Measurements from ENCODE around the gene TRMT2A. TPM values are rescaled to one million over a fixed set of nuclear protein-coding genes. Genes with fewer than 3 reads are reported as not detected.

The TRMT2A gene
- total RNA-seq, 1 experiment from 2014 or later = 68.1 TPM

GRCh38 chr22:20086101-20086599 is 30.9 kb downstream of the TRMT2A start:
- CTCF ChIA-PET = interaction anchor here (0.6 kb wide), 1 partner anchor 128 kb away, joined by 5 read pairs; no protein-coding TSS in a partner anchor

GRCh38 chr22:20085651-20086050 is 31.4 kb downstream of the TRMT2A start:
- no TSS peak for BruUV-seq (replicated peaks)
- POLR2A ChIA-PET (ENCODE audit: low non-redundant PET) = no interaction called here
- Histone ChIP-seq H3K4me3 (ENCODE audit: low read depth, low read length, poor library complexity, severe bottlenecking) (no peak overlapping the region), H3K4me1 (ENCODE audit: insufficient read depth, low read length, poor library complexity, severe bottlenecking) (no peaks in the 10 kb centered on the region), H3K27me3 (replicated peaks; ENCODE audit: insufficient read depth, low read depth, low read length, poor library complexity) (no peaks in the 10 kb centered on the region), H3K36me3 (ENCODE audit: insufficient read depth, low read length, poor library complexity, severe bottlenecking) (peaks cover 63% of the 10 kb centered on the region), H3K27ac (ENCODE audit: low read depth, low read length, poor library complexity, severe bottlenecking) (no peak overlapping the region), H3K9me3 (ENCODE audit: low read depth, low read length, poor library complexity, severe bottlenecking) (no peaks in the 10 kb centered on the region)
- CTCF ChIA-PET = interaction anchor here (0.6 kb wide), 1 partner anchor 127 kb away, joined by 5 read pairs; no protein-coding TSS in a partner anchor
- TF ChIP-seq, protein P1, sequence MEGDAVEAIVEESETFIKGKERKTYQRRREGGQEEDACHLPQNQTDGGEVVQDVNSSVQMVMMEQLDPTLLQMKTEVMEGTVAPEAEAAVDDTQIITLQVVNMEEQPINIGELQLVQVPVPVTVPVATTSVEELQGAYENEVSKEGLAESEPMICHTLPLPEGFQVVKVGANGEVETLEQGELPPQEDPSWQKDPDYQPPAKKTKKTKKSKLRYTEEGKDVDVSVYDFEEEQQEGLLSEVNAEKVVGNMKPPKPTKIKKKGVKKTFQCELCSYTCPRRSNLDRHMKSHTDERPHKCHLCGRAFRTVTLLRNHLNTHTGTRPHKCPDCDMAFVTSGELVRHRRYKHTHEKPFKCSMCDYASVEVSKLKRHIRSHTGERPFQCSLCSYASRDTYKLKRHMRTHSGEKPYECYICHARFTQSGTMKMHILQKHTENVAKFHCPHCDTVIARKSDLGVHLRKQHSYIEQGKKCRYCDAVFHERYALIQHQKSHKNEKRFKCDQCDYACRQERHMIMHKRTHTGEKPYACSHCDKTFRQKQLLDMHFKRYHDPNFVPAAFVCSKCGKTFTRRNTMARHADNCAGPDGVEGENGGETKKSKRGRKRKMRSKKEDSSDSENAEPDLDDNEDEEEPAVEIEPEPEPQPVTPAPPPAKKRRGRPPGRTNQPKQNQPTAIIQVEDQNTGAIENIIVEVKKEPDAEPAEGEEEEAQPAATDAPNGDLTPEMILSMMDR (conservative IDR thresholded peaks at IDR 0.05; ENCODE audit: low read depth, low read length) = no peak
- TF ChIP-seq EZH2 (IDR thresholded peaks at IDR 0.05; ENCODE audit: borderline replicate concordance, low read depth, low read length, poor library complexity, severe bottlenecking) = no peak
- intact Hi-C loops (cut with micrococcal nuclease; ENCODE audit: unreplicated experiment) = loop anchor here (10.0 kb wide), 1 partner anchor 111 kb away; no protein-coding TSS in a partner anchor
- DNase-seq (ENCODE audit: low spot score) = no peak

More at GRCh38 chr22:20086101-20086599, 30.9 kb downstream of the TRMT2A start:
- H3K4me1 ChIP-seq (ENCODE audit: insufficient read depth, low read length, poor library complexity, severe bottlenecking) = no peaks in the 10 kb centered on the region
- POLR2A ChIA-PET (ENCODE audit: low non-redundant PET) = no interaction called here
- DNase-seq (ENCODE audit: low spot score) = no peak
- no peaks in the 10 kb centered on the region for H3K27me3 ChIP-seq (replicated peaks; ENCODE audit: insufficient read depth, low read depth, low read length, poor library complexity)
- no peak for TF ChIP-seq EZH2 (IDR thresholded peaks at IDR 0.05; ENCODE audit: borderline replicate concordance, low read depth, low read length, poor library complexity, severe bottlenecking)
- TF ChIP-seq, protein P1 (conservative IDR thresholded peaks at IDR 0.05; ENCODE audit: low read depth, low read length) = no peak
- intact Hi-C loops (cut with micrococcal nuclease; ENCODE audit: unreplicated experiment) = loop anchor here (10.0 kb wide), 1 partner anchor 111 kb away; no protein-coding TSS in a partner anchor
- H3K9me3 ChIP-seq (ENCODE audit: low read depth, low read length, poor library complexity, severe bottlenecking) = no peaks in the 10 kb centered on the region
- peaks cover 68% of the 10 kb centered on the region for H3K36me3 ChIP-seq (ENCODE audit: insufficient read depth, low read length, poor library complexity, severe bottlenecking)
- no peak overlapping the region for H3K4me3 ChIP-seq (ENCODE audit: low read depth, low read length, poor library complexity, severe bottlenecking)
- BruUV-seq (replicated peaks) = no TSS peak
- H3K27ac ChIP-seq (ENCODE audit: low read depth, low read length, poor library complexity, severe bottlenecking) = no peak overlapping the region

DNA sequence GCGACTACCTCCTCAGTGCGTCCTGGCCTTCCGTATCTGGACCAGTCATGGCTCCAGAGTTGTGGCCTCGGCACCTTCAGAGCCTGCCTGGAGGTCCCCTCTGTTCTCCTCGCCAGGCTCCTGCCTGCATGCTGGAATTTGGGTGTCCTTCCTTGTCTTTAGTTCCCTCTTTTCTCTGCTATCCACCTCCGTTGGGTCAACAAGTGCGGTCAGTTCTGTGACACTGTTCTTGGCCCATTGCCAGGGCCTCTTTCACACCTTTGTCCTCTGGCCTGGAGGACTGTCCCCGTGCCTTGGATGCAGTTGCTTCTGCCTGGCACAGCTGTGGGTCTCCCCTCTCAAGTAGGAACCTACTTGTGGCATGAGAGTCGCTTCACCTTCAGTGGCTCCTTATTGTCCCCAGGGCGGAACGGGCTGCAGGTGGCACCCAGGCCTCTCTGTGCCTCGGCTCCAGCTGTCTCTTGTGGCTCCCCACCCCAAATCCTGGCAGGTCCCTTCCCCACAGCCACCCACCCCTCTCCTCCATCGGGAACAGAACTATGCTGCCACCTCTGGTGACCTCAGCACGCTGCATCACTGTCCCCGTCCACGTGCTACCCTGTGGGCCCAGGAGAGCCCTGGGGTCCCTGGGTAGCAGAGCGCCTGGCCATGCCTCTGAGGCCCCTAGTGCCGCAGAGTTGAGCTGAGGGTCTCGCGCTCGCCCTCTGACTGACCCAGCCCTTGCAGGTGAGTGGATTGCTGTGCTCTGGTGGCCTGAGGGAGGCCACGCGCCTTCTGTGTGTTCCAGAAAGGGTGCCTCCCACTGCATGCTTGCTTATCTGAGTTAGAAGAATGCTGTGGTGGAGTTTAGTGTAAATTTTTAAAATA is 32.2 kb downstream of the TRMT2A start:
- intact Hi-C loops (cut with micrococcal nuclease; ENCODE audit: unreplicated experiment) = loop anchor here (10.0 kb wide), 1 partner anchor 110 kb away; no protein-coding TSS in a partner anchor

More for the DNA sequence above, 32.2 kb downstream of the TRMT2A start:
- ChIA-PET POLR2A (ENCODE audit: low non-redundant PET) (no interaction called here), CTCF (no interaction called here)
- Histone ChIP-seq H3K36me3 (ENCODE audit: insufficient read depth, low read length, poor library complexity, severe bottlenecking) (peaks cover 55% of the 10 kb centered on the region), H3K4me1 (ENCODE audit: insufficient read depth, low read length, poor library complexity, severe bottlenecking) (no peaks in the 10 kb centered on the region), H3K27me3 (replicated peaks; ENCODE audit: insufficient read depth, low read depth, low read length, poor library complexity) (no peaks in the 10 kb centered on the region), H3K27ac (ENCODE audit: low read depth, low read length, poor library complexity, severe bottlenecking) (peak overlapping the region; percentile 28), H3K9me3 (ENCODE audit: low read depth, low read length, poor library complexity, severe bottlenecking) (no peaks in the 10 kb centered on the region), H3K4me3 (ENCODE audit: low read depth, low read length, poor library complexity, severe bottlenecking) (no peak overlapping the region)
- no TSS peak for BruUV-seq (replicated peaks)
- no peak for TF ChIP-seq EZH2 (IDR thresholded peaks at IDR 0.05; ENCODE audit: borderline replicate concordance, low read depth, low read length, poor library complexity, severe bottlenecking)
- TF ChIP-seq, protein P1 (conservative IDR thresholded peaks at IDR 0.05; ENCODE audit: low read depth, low read length) = peak; percentile 62
- peak; percentile 34 for DNase-seq (ENCODE audit: low spot score)
